Lung (tissue), 12 donors: ENCODE results near the gene MLST8. TPM values are rescaled to one million over a fixed set of nuclear protein-coding genes. Genes with fewer than 3 reads are reported as not detected.
A peak's percentile ranks its signal among the peaks of the same experiment; 100 is the strongest.

ENCODE experiments used
- ATAC-seq: fragments of 200-7000 bp; cut with Tn5 transposase; one replicate; pipeline ENCODE4 v1.9.1; 2020; ENCODE audit warnings: moderate number of reproducible peaks; ENCODE audit not compliant: insufficient read depth, low FRiP score
- DNase-seq, 3 donors: peaks; one replicate each; pipeline ENCODE4 v3.0.0-alpha.2; 2013 to 2017
- H3K27ac ChIP-seq, 2 donors: one replicate each; pipeline ENCODE4 v1.5.1; 2013; ENCODE audit warnings: mild to moderate bottlenecking in 2 of 2, moderate library complexity in 2 of 2, control low read depth in 1 of 2, inconsistent platforms in 1 of 2, low read depth in 1 of 2, low read length in 1 of 2
- H3K27me3 ChIP-seq, 3 donors: one replicate each; pipeline ENCODE4 v1.5.1; 2013; ENCODE audit warnings: low read length in 2 of 3; ENCODE audit not compliant: control insufficient read depth in 3 of 3, insufficient read depth in 3 of 3
- H3K36me3 ChIP-seq, 4 donors: one replicate each; pipeline ENCODE4 v1.5.1; 2013; ENCODE audit warnings: low read length in 4 of 4, mild to moderate bottlenecking in 1 of 4, moderate library complexity in 1 of 4; ENCODE audit not compliant: control insufficient read depth in 4 of 4, insufficient read depth in 4 of 4
- H3K4me1 ChIP-seq, 5 donors: one replicate each; pipeline ENCODE4 v1.5.1; 2013; ENCODE audit warnings: low read length in 5 of 5, mild to moderate bottlenecking in 2 of 5, moderate library complexity in 1 of 5; ENCODE audit not compliant: control insufficient read depth in 5 of 5, insufficient read depth in 5 of 5
- H3K4me3 ChIP-seq: one replicate; pipeline ENCODE4 v1.5.1; 2013; ENCODE audit warnings: mild to moderate bottlenecking, control low read depth, moderate library complexity
- H3K9ac ChIP-seq, 2 donors: one replicate each; pipeline ENCODE4 v1.5.1; 2013; ENCODE audit warnings: low read length in 2 of 2, control low read depth in 1 of 2; ENCODE audit not compliant: insufficient read depth in 1 of 2
- H3K9me3 ChIP-seq, 4 donors: one replicate each; pipeline ENCODE4 v1.5.1; 2013; ENCODE audit warnings: low read length in 3 of 4, mild to moderate bottlenecking in 1 of 4, moderate library complexity in 1 of 4; ENCODE audit not compliant: control insufficient read depth in 4 of 4, insufficient read depth in 3 of 4
- CTCF ChIP-seq: IDR thresholded peaks from 2 replicates; pipeline ENCODE4 v1.5.1; 2012; ENCODE audit warnings: mild to moderate bottlenecking; ENCODE audit errors: control extremely low read depth, extremely low read depth
- WGBS, 2 donors: extraction: QIAGEN DNeasy Blood & Tissue Kit; methylation state at CpG; one replicate each; pipeline ENCODE4 v1.1.7; 2013; 5-methylcytosine and 5-hydroxymethylcytosine counted together
- polyA plus RNA-seq, 2 donors: library from polyadenylated mRNA; stranded (reverse); fragments of 200-250 nt; gene quantifications; one replicate each; pipeline ENCODE4 v1.2.1, GENCODE V29; 2013
- total RNA-seq, 2 donors: library from RNA; depleted of rRNA in 1 of 2; stranded (reverse); fragments of >200 nt in 1 of 2; gene quantifications; one replicate each; pipeline ENCODE4 v1.2.1, GENCODE V29; 2014 to 2021
- donor health status: control.
- donor health status: control.
- donor health status: Bipolar disorder and iron deficiency.
- donor health status: healthy.
- donor health status: DM: yes; HTN: yes; CAD: no.

The MLST8 gene
- total and polyA plus RNA-seq, 4 donors = 17.2 to 48.9 (median 41.2) TPM

GRCh38 chr16:2194166-2194834 lies 11.0 kb upstream of the MLST8 start:
- H3K27me3 ChIP-seq = peaks cover 0 to 43% (median 21%) of the 10 kb centered on the region in 3 donors
- no peak overlapping the region for H3K4me3 ChIP-seq
- H3K4me1 ChIP-seq = peaks cover 0 to 8% (median 4%) of the 10 kb centered on the region in 5 donors
- no peak for ATAC-seq
- no peaks in the 10 kb centered on the region for H3K9me3 ChIP-seq
- DNase-seq = peak in 1 of 3 donors; percentile 28
- no peak for TF ChIP-seq CTCF
- no peaks in the 10 kb centered on the region for H3K36me3 ChIP-seq
- 67 to 75% methylated on average over 16 of the region's 16 CpGs for WGBS, 2 donors
- H3K9ac ChIP-seq = no peak overlapping the region
- no peak overlapping the region for H3K27ac ChIP-seq

- peak; percentile 41 for TF ChIP-seq CTCF
- ATAC-seq = no peak
- Histone ChIP-seq H3K9me3 (no peaks in the 10 kb centered on the region), H3K9ac (no peak overlapping the region), H3K36me3 (no peaks in the 10 kb centered on the region), H3K4me1 (peaks cover 0 to 8% (median 4%) of the 10 kb centered on the region in 5 donors), H3K27me3 (peaks cover 0 to 43% (median 21%) of the 10 kb centered on the region in 3 donors), H3K4me3 (no peak overlapping the region), H3K27ac (no peak overlapping the region)
- DNase-seq = peak; percentile 21 to 49 (median 36)
- WGBS, 2 donors = 17 to 19% methylated on average over 10 of the region's 10 CpGs
Observed at GRCh38 chr16:2194852-2195321, 10.4 kb upstream of the MLST8 start.

- Histone ChIP-seq H3K27me3 (peaks cover 0 to 43% (median 21%) of the 10 kb centered on the region in 3 donors), H3K36me3 (no peaks in the 10 kb centered on the region), H3K9ac (no peak overlapping the region), H3K9me3 (no peaks in the 10 kb centered on the region), H3K4me1 (peaks cover 0 to 8% (median 4%) of the 10 kb centered on the region in 5 donors), H3K27ac (no peak overlapping the region), H3K4me3 (no peak overlapping the region)
- ATAC-seq (no peak), DNase-seq (no peak)
- WGBS, 2 donors = 1 to 4% methylated on average over 41 to 49 of the region's 49 CpGs
- TF ChIP-seq CTCF = no peak
Observed at GRCh38 chr16:2195322-2196161, 9.7 kb upstream of the MLST8 start.
